Kidney glomerular epithelial cell (primary cell): ENCODE data around the gene ZNF662.

ENCODE experiments used
- DNase-seq: peaks from one replicate; lab custom pipeline; 2025; lab: John Stamatoyannopoulos, UW

The ZNF662 gene

GRCh38 chr3:42936157-42936981 lies 30.4 kb downstream of the ZNF662 start:
- no peak for DNase-seq

DNA sequence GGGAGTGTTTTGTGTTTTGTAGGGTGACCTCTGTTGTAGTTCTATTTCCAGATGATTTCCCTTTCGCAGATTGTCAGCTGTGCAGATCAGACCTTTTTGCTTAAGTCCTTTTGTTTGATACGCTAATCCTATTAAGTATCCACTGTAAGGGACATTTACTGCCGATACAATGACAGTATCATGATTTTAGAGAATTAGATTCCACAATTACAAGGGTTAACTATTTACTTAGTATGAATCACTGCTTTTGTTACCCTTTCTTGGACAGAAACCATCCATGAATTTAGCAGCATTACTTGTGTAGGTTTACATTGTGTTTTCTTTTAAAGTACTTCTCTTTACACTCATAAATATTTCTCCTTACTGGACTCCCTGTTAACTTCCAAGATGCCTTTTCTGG lies 31.4 kb downstream of the ZNF662 start:
- DNase-seq: no peak

GRCh38 chr3:42942693-42943092 lies 36.8 kb downstream of the ZNF662 start:
- no peak for DNase-seq

DNA sequence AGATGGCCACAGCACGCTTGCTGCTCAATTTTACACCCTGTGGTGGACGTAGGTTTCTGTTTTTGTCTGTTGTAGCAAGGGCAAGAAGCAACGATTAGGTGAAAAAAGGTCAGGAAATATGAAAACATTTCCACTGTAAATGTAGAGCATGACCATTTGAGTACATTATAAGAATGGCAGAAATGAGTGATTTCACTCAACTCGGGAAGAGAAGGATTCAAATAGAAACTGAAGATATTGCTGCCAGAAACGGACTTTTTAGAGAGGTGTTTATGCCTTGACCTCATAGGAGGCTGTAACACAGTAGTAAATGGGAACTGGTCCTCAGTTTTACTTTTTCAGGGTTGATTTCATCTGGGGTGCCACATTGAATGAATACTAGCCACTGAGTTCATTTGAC lies 40.1 kb downstream of the ZNF662 start:
- DNase-seq: no peak

- no peak for DNase-seq
These were observed 51.6 kb downstream of the ZNF662 start for GRCh38 chr3:42957573-42957972.

DNA sequence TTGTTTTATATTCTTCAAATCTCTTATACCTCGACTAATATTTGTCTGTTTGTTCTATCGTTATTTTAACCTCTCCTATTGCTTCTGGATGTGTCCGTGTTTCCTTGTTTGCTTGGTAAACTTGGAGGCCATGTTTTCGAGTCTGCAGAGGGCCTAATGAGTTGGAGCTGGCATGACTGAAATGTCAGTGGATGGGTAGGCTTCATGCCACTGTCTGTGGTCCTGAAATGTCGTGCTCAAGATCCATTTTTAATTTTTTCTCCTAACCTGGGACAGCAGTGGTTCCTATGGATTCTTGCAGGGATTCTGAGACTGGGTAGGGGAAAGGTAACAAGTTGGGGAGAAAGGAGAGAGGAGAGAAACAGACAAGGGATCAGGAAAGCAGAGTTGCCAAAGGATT lies 54.3 kb downstream of the ZNF662 start:
- no peak for DNase-seq

GRCh38 chr3:42960786-42961185 lies 54.8 kb downstream of the ZNF662 start:
- DNase-seq: no peak

GRCh38 chr3:42961633-42962032 lies 55.7 kb downstream of the ZNF662 start:
- DNase-seq: peak; percentile 48

- no peak for DNase-seq
These were observed 57.3 kb downstream of the ZNF662 start for GRCh38 chr3:42963269-42963668.

DNA sequence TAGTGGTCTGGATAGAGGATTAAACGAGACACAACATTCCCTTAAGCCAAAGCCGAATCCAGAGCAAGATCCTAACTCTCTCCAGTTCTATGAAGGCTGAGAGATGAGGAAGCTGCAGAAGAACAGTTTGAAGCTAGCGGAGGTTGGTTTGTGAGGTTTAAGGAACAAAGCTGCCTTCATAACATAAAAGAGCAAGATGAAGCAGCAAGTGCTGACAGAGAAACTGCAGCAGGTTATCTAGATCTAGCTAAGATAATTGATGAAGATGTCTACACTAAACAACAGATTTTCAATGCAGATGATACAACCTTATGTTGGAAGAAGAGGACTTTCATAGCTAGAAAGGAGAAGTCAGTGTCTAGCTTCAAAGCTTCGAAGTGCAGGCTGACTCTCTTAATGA lies 58.3 kb downstream of the ZNF662 start:
- no peak for DNase-seq
